Natural killer cell (primary cell): ENCODE data around the gene TMCO5A. TPM values are rescaled to one million over a fixed set of nuclear protein-coding genes. Genes with fewer than 3 reads are reported as not detected.

Experiments
- ATAC-seq, 3 donors: fragments of 150-1000 bp in 2 of 3; fragments of 200-7000 bp in 1 of 3; cut with Tn5 transposase; 1 replicate in 1 of 3; 2 replicates in 2 of 3; pipeline ENCODE4 v1.10.0; 2021; ENCODE audit warnings: mild to moderate bottlenecking in 2 of 3, moderate library complexity in 2 of 3
- DNase-seq, 2 donors: peaks; one replicate each; pipeline versions ENCODE4 v3.0.0 to v3.0.0-alpha.2; 2013 to 2021; ENCODE audit warnings: mixed read lengths in 1 of 2
- H3K27ac ChIP-seq: one replicate; pipeline ENCODE4 v1.5.1; 2013; ENCODE audit warnings: mild to moderate bottlenecking, low read length
- H3K27me3 ChIP-seq: one replicate; pipeline ENCODE4 v1.6.1; 2013; ENCODE audit warnings: low read length; ENCODE audit not compliant: control insufficient read depth, insufficient read depth
- H3K36me3 ChIP-seq: one replicate; pipeline ENCODE4 v1.6.1; 2013; ENCODE audit warnings: low read length; ENCODE audit not compliant: control insufficient read depth, insufficient read depth
- H3K4me1 ChIP-seq: one replicate; pipeline ENCODE4 v1.6.1; 2013; ENCODE audit warnings: low read length; ENCODE audit not compliant: control insufficient read depth, insufficient read depth
- H3K4me3 ChIP-seq: one replicate; pipeline ENCODE4 v1.5.1; 2013; ENCODE audit warnings: low read length
- H3K9me3 ChIP-seq: one replicate; pipeline ENCODE4 v1.6.1; 2013; ENCODE audit warnings: low read length; ENCODE audit not compliant: control insufficient read depth, insufficient read depth
- H3K27ac Mint-ChIP-seq, 2 donors: one replicate each; pipeline ENCODE4 v1.8.0; 2022; ENCODE audit warnings: mild to moderate bottlenecking in 2 of 2, mixed read lengths in 2 of 2, moderate library complexity in 1 of 2
- H3K27me3 Mint-ChIP-seq, 2 donors: one replicate each; pipeline ENCODE4 v1.8.0; 2022; ENCODE audit warnings: low read depth in 2 of 2, mixed read lengths in 2 of 2
- H3K36me3 Mint-ChIP-seq: one replicate; pipeline ENCODE4 v1.8.0; 2022; ENCODE audit warnings: mixed read lengths
- H3K4me1 Mint-ChIP-seq, 2 donors: one replicate each; pipeline ENCODE4 v1.8.0; 2022; ENCODE audit warnings: mixed read lengths in 2 of 2
- H3K4me3 Mint-ChIP-seq: one replicate; pipeline ENCODE4 v1.8.0; 2022; ENCODE audit warnings: mild to moderate bottlenecking, moderate library complexity, mixed read lengths
- H3K9me3 Mint-ChIP-seq, 2 donors: one replicate each; pipeline ENCODE4 v1.8.0; 2022; ENCODE audit warnings: mixed read lengths in 2 of 2
- WGBS: methylation state at CpG from one replicate; pipeline ENCODE4 v1.1.7; 2013; ENCODE audit warnings: missing lambda C conversion rate; ENCODE audit not compliant: insufficient coverage; 5-methylcytosine and 5-hydroxymethylcytosine counted together
- intact Hi-C: fragments of 100-400 bp; cut with micrococcal nuclease; formaldehyde crosslinking; loops from one replicate; pipeline ENCODE4 v1.14.2; 2022
- total RNA-seq, 4 donors: library from RNA; stranded (reverse); fragments of 120-200 nt in 1 of 4; gene quantifications; one replicate each; pipeline versions ENCODE4 v1.2.3 to v1.2.4, GENCODE V29; 2013 to 2022
- TF ChIP-seq, protein P1 (sequence below): fragments of 200-600 bp; IDR thresholded peaks from one replicate; pipeline ENCODE4 v1.8.0; 2022; ENCODE audit warnings: antibody characterized with exemption

The TMCO5A gene
- total RNA-seq, 3 donors from 2014 or later (not counting 1 experiment from before 2014, with no cell fraction given), result not detected

- WGBS, result 82% methylated on average over 4 of the region's 4 CpGs
- no peak overlapping the region for H3K27ac Mint-ChIP-seq
- Histone ChIP-seq H3K4me3 (no peak overlapping the region), H3K9me3 (no peaks in the 10 kb centered on the region), H3K27ac (no peak overlapping the region), H3K36me3 (no peaks in the 10 kb centered on the region), H3K27me3 (no peaks in the 10 kb centered on the region), H3K4me1 (no peaks in the 10 kb centered on the region)
- H3K36me3 Mint-ChIP-seq, result no peaks in the 10 kb centered on the region
- no peak overlapping the region for H3K4me3 Mint-ChIP-seq
- TF ChIP-seq, protein P1, sequence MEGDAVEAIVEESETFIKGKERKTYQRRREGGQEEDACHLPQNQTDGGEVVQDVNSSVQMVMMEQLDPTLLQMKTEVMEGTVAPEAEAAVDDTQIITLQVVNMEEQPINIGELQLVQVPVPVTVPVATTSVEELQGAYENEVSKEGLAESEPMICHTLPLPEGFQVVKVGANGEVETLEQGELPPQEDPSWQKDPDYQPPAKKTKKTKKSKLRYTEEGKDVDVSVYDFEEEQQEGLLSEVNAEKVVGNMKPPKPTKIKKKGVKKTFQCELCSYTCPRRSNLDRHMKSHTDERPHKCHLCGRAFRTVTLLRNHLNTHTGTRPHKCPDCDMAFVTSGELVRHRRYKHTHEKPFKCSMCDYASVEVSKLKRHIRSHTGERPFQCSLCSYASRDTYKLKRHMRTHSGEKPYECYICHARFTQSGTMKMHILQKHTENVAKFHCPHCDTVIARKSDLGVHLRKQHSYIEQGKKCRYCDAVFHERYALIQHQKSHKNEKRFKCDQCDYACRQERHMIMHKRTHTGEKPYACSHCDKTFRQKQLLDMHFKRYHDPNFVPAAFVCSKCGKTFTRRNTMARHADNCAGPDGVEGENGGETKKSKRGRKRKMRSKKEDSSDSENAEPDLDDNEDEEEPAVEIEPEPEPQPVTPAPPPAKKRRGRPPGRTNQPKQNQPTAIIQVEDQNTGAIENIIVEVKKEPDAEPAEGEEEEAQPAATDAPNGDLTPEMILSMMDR, result no peak
- ATAC-seq (no peak), DNase-seq (no peak)
- no peaks in the 10 kb centered on the region for H3K4me1 Mint-ChIP-seq
- H3K9me3 Mint-ChIP-seq, result no peaks in the 10 kb centered on the region
- H3K27me3 Mint-ChIP-seq, result peaks cover 0 to 7% of the 10 kb centered on the region in 2 donors
- intact Hi-C loops, result no loop called here
These were observed 43.8 kb downstream of the TMCO5A start for GRCh38 chr15:37978231-37978630.

DNA sequence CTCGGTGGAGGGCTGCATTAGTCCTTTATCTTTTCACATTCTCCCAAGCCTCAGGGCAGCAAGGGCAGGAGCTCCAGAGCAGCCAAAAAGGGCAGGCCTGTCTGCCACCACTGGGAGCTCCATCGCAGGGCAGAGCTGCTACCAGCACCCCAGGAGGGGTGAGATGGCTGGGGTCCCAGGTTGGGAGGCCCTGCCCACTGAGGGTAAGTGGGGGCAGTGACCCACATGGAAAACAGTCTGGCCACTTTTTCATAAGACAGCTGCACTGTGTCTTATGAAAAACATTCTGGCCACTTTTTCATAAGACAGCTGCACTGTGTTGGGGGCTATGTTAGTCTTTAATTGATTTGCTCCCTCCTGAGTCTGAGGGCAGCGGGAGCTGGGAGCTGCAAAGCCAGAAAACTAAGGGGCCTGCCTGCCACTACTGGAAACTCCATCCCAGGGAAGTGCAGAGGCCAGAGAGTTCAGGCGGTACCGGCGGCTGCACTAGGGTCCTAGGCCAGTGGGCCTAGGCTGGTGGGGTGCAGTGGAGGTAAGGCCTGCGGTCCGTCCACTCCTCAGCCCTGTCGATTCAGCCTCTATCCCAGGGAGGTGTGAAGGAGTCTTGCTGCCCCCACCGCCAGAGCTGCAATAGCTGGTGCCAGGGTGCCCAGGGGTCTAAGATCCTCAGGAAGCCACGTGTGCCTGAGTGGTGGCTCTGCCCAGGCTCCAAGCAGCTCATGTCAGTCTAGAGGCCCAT lies 45.4 kb downstream of the TMCO5A start:
- intact Hi-C loops, result no loop called here
- Mint-ChIP-seq H3K4me3 (no peak overlapping the region), H3K36me3 (no peaks in the 10 kb centered on the region), H3K4me1 (no peaks in the 10 kb centered on the region), H3K27ac (no peak overlapping the region), H3K9me3 (no peaks in the 10 kb centered on the region), H3K27me3 (peaks cover 0 to 7% of the 10 kb centered on the region in 2 donors)
- Histone ChIP-seq H3K36me3 (no peaks in the 10 kb centered on the region), H3K27me3 (no peaks in the 10 kb centered on the region), H3K9me3 (no peaks in the 10 kb centered on the region), H3K27ac (no peak overlapping the region), H3K4me3 (no peak overlapping the region), H3K4me1 (no peaks in the 10 kb centered on the region)
- 87% methylated on average over 11 of the region's 11 CpGs for WGBS
- no peak for DNase-seq
- TF ChIP-seq, protein P1, result no peak
- no peak for ATAC-seq

DNA sequence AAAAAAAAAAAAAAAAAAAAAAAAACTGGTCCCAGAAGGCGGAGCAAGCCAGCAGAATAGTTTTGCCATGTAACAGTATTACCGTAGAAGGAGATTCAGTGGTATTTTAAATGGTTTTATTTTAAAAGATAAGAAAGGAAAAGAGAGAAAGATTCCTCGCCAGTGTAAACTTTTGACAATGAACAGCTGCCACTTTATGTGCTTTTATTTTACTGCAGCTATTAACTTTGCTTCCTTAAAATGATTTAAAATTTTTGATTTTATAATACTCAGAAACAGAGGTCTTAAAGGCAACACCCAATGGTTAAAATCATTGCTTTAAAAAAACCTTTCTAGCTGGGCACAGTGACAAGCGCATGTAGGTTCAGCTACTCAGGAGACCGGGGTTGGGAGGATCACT lies 46.8 kb downstream of the TMCO5A start:
- Histone ChIP-seq H3K9me3 (no peaks in the 10 kb centered on the region), H3K4me1 (no peaks in the 10 kb centered on the region), H3K27me3 (no peaks in the 10 kb centered on the region), H3K27ac (no peak overlapping the region), H3K36me3 (no peaks in the 10 kb centered on the region), H3K4me3 (no peak overlapping the region)
- TF ChIP-seq, protein P1, result no peak
- Mint-ChIP-seq H3K4me1 (no peaks in the 10 kb centered on the region), H3K27me3 (peaks cover 0 to 8% of the 10 kb centered on the region in 2 donors), H3K9me3 (no peaks in the 10 kb centered on the region), H3K4me3 (no peak overlapping the region), H3K36me3 (no peaks in the 10 kb centered on the region), H3K27ac (no peak overlapping the region)
- no peak for ATAC-seq
- WGBS, result 87% methylated on average over 4 of the region's 5 CpGs
- intact Hi-C loops, result no loop called here
- no peak for DNase-seq

GRCh38 chr15:37981775-37982174 lies 47.3 kb downstream of the TMCO5A start:
- Mint-ChIP-seq H3K27ac (no peak overlapping the region), H3K27me3 (peaks cover 5 to 10% of the 10 kb centered on the region in 2 donors), H3K4me1 (no peaks in the 10 kb centered on the region), H3K4me3 (no peak overlapping the region), H3K36me3 (no peaks in the 10 kb centered on the region), H3K9me3 (no peaks in the 10 kb centered on the region)
- no peaks in the 10 kb centered on the region for H3K9me3 ChIP-seq
- WGBS, result 82% methylated on average over 3 of the region's 3 CpGs
- H3K27ac ChIP-seq, result no peak overlapping the region
- ATAC-seq (no peak), DNase-seq (no peak)
- H3K4me1 ChIP-seq, result no peaks in the 10 kb centered on the region
- H3K27me3 ChIP-seq, result no peaks in the 10 kb centered on the region
- H3K4me3 ChIP-seq, result no peak overlapping the region
- intact Hi-C loops, result no loop called here
- TF ChIP-seq, protein P1, result no peak
- no peaks in the 10 kb centered on the region for H3K36me3 ChIP-seq
